ENCODE results near the gene ISL2.

ISL2 gene

GRCh38 chr15:76378691-76379090 lies 42.1 kb downstream of the ISL2 start:
- no peaks in the 10 kb centered on the region for H3K36me3 ChIP-seq (ENCODE audit: insufficient read depth, low read length)
- H3K4me1 ChIP-seq (ENCODE audit: control insufficient read depth, insufficient read depth, low read length, unreplicated experiment) = peaks cover 12% of the 10 kb centered on the region
- H3K79me2 ChIP-seq (ENCODE audit: control insufficient read depth, insufficient read depth, low read length, unreplicated experiment) = no peaks in the 10 kb centered on the region
- no peak overlapping the region for H3K4me3 ChIP-seq (ENCODE audit: low read depth, low read length)
- no peak overlapping the region for H3K27ac ChIP-seq (ENCODE audit: low read depth, low read length)
- H3K27me3 ChIP-seq (ENCODE audit: insufficient read depth, low read length) = no peaks in the 10 kb centered on the region
- no peak overlapping the region for H2AFZ ChIP-seq (ENCODE audit: low read length, unreplicated experiment)

GRCh38 chr15:76380249-76380648 lies 43.7 kb downstream of the ISL2 start:
- no peak overlapping the region for H2AFZ ChIP-seq (ENCODE audit: low read length, unreplicated experiment)
- no peak overlapping the region for H3K4me3 ChIP-seq (ENCODE audit: low read depth, low read length)
- no peak overlapping the region for H3K27ac ChIP-seq (ENCODE audit: low read depth, low read length)
- H3K4me1 ChIP-seq (ENCODE audit: control insufficient read depth, insufficient read depth, low read length, unreplicated experiment) = peaks cover 12% of the 10 kb centered on the region
- H3K79me2 ChIP-seq (ENCODE audit: control insufficient read depth, insufficient read depth, low read length, unreplicated experiment) = no peaks in the 10 kb centered on the region
- H3K27me3 ChIP-seq (ENCODE audit: insufficient read depth, low read length) = no peaks in the 10 kb centered on the region
- no peaks in the 10 kb centered on the region for H3K36me3 ChIP-seq (ENCODE audit: insufficient read depth, low read length)

GRCh38 chr15:76381366-76381765 lies 44.8 kb downstream of the ISL2 start:
- Histone ChIP-seq H3K27me3 (ENCODE audit: insufficient read depth, low read length) (no peaks in the 10 kb centered on the region), H3K79me2 (ENCODE audit: control insufficient read depth, insufficient read depth, low read length, unreplicated experiment) (no peaks in the 10 kb centered on the region), H3K4me3 (ENCODE audit: low read depth, low read length) (no peak overlapping the region), H3K4me1 (ENCODE audit: control insufficient read depth, insufficient read depth, low read length, unreplicated experiment) (peaks cover 12% of the 10 kb centered on the region), H3K27ac (ENCODE audit: low read depth, low read length) (no peak overlapping the region), H2AFZ (ENCODE audit: low read length, unreplicated experiment) (no peak overlapping the region), H3K36me3 (ENCODE audit: insufficient read depth, low read length) (no peaks in the 10 kb centered on the region)

- H3K4me3 ChIP-seq (ENCODE audit: low read depth, low read length) = no peak overlapping the region
- H3K27ac ChIP-seq (ENCODE audit: low read depth, low read length) = no peak overlapping the region
- H3K79me2 ChIP-seq (ENCODE audit: control insufficient read depth, insufficient read depth, low read length, unreplicated experiment) = no peaks in the 10 kb centered on the region
- H3K4me1 ChIP-seq (ENCODE audit: control insufficient read depth, insufficient read depth, low read length, unreplicated experiment) = peaks cover 12% of the 10 kb centered on the region
- no peaks in the 10 kb centered on the region for H3K27me3 ChIP-seq (ENCODE audit: insufficient read depth, low read length)
- no peak overlapping the region for H2AFZ ChIP-seq (ENCODE audit: low read length, unreplicated experiment)
- H3K36me3 ChIP-seq (ENCODE audit: insufficient read depth, low read length) = no peaks in the 10 kb centered on the region
Measured at GRCh38 chr15:76382987-76383728, 46.6 kb downstream of the ISL2 start.

- H3K27me3 ChIP-seq (ENCODE audit: insufficient read depth, low read length) = no peaks in the 10 kb centered on the region
- no peak overlapping the region for H2AFZ ChIP-seq (ENCODE audit: low read length, unreplicated experiment)
- no peak overlapping the region for H3K4me3 ChIP-seq (ENCODE audit: low read depth, low read length)
Measured at GRCh38 chr15:76384409-76384808, 47.8 kb downstream of the ISL2 start.

GRCh38 chr15:76386178-76386577 lies 49.6 kb downstream of the ISL2 start:
- H3K36me3 ChIP-seq (ENCODE audit: insufficient read depth, low read length) = no peaks in the 10 kb centered on the region
- H3K4me3 ChIP-seq (ENCODE audit: low read depth, low read length) = no peak overlapping the region
- no peaks in the 10 kb centered on the region for H3K79me2 ChIP-seq (ENCODE audit: control insufficient read depth, insufficient read depth, low read length, unreplicated experiment)
- no peak overlapping the region for H3K27ac ChIP-seq (ENCODE audit: low read depth, low read length)
- no peaks in the 10 kb centered on the region for H3K27me3 ChIP-seq (ENCODE audit: insufficient read depth, low read length)
- no peak overlapping the region for H2AFZ ChIP-seq (ENCODE audit: low read length, unreplicated experiment)
- H3K4me1 ChIP-seq (ENCODE audit: control insufficient read depth, insufficient read depth, low read length, unreplicated experiment) = no peaks in the 10 kb centered on the region

More at GRCh38 chr15:76384409-76384808, 47.8 kb downstream of the ISL2 start:
- Histone ChIP-seq H3K79me2 (ENCODE audit: control insufficient read depth, insufficient read depth, low read length, unreplicated experiment) (no peaks in the 10 kb centered on the region), H3K4me1 (ENCODE audit: control insufficient read depth, insufficient read depth, low read length, unreplicated experiment) (peaks cover 12% of the 10 kb centered on the region), H3K27ac (ENCODE audit: low read depth, low read length) (no peak overlapping the region), H3K36me3 (ENCODE audit: insufficient read depth, low read length) (no peaks in the 10 kb centered on the region)

- Histone ChIP-seq H3K36me3 (ENCODE audit: insufficient read depth, low read length) (no peaks in the 10 kb centered on the region), H3K4me1 (ENCODE audit: control insufficient read depth, insufficient read depth, low read length, unreplicated experiment) (no peaks in the 10 kb centered on the region), H3K79me2 (ENCODE audit: control insufficient read depth, insufficient read depth, low read length, unreplicated experiment) (no peaks in the 10 kb centered on the region), H3K27me3 (ENCODE audit: insufficient read depth, low read length) (no peaks in the 10 kb centered on the region), H2AFZ (ENCODE audit: low read length, unreplicated experiment) (no peak overlapping the region), H3K27ac (ENCODE audit: low read depth, low read length) (no peak overlapping the region), H3K4me3 (ENCODE audit: low read depth, low read length) (no peak overlapping the region)
Measured at GRCh38 chr15:76386926-76387325, 50.4 kb downstream of the ISL2 start.

- Histone ChIP-seq H3K4me1 (ENCODE audit: control insufficient read depth, insufficient read depth, low read length, unreplicated experiment) (no peaks in the 10 kb centered on the region), H3K79me2 (ENCODE audit: control insufficient read depth, insufficient read depth, low read length, unreplicated experiment) (no peaks in the 10 kb centered on the region), H3K4me3 (ENCODE audit: low read depth, low read length) (no peak overlapping the region), H3K27ac (ENCODE audit: low read depth, low read length) (no peak overlapping the region), H2AFZ (ENCODE audit: low read length, unreplicated experiment) (no peak overlapping the region), H3K36me3 (ENCODE audit: insufficient read depth, low read length) (no peaks in the 10 kb centered on the region), H3K27me3 (ENCODE audit: insufficient read depth, low read length) (no peaks in the 10 kb centered on the region)
Measured at GRCh38 chr15:76390571-76390970, 54.0 kb downstream of the ISL2 start.

- H3K27me3 ChIP-seq (ENCODE audit: insufficient read depth, low read length) = no peaks in the 10 kb centered on the region
- no peaks in the 10 kb centered on the region for H3K36me3 ChIP-seq (ENCODE audit: insufficient read depth, low read length)
- no peak overlapping the region for H2AFZ ChIP-seq (ENCODE audit: low read length, unreplicated experiment)
- no peak overlapping the region for H3K27ac ChIP-seq (ENCODE audit: low read depth, low read length)
- no peaks in the 10 kb centered on the region for H3K4me1 ChIP-seq (ENCODE audit: control insufficient read depth, insufficient read depth, low read length, unreplicated experiment)
- H3K4me3 ChIP-seq (ENCODE audit: low read depth, low read length) = no peak overlapping the region
- H3K79me2 ChIP-seq (ENCODE audit: control insufficient read depth, insufficient read depth, low read length, unreplicated experiment) = no peaks in the 10 kb centered on the region
Measured at GRCh38 chr15:76391309-76391708, 54.7 kb downstream of the ISL2 start.

- Histone ChIP-seq H3K4me3 (ENCODE audit: low read depth, low read length) (no peak overlapping the region), H3K27me3 (ENCODE audit: insufficient read depth, low read length) (no peaks in the 10 kb centered on the region), H3K27ac (ENCODE audit: low read depth, low read length) (no peak overlapping the region), H3K79me2 (ENCODE audit: control insufficient read depth, insufficient read depth, low read length, unreplicated experiment) (no peaks in the 10 kb centered on the region), H3K36me3 (ENCODE audit: insufficient read depth, low read length) (no peaks in the 10 kb centered on the region), H3K4me1 (ENCODE audit: control insufficient read depth, insufficient read depth, low read length, unreplicated experiment) (no peaks in the 10 kb centered on the region), H2AFZ (ENCODE audit: low read length, unreplicated experiment) (no peak overlapping the region)
Measured at GRCh38 chr15:76391847-76392246, 55.3 kb downstream of the ISL2 start.
